GM12872 (cell line): ENCODE measurements around the gene NID2.

Experiments
- TF ChIP-seq, protein P1 (sequence below): IDR thresholded peaks from 3 replicates; pipeline ENCODE4 v1.5.1; 2011; ENCODE audit warnings: low read depth, mild to moderate bottlenecking, low read length, moderate library complexity; ENCODE audit not compliant: insufficient read depth

NID2 gene

DNA sequence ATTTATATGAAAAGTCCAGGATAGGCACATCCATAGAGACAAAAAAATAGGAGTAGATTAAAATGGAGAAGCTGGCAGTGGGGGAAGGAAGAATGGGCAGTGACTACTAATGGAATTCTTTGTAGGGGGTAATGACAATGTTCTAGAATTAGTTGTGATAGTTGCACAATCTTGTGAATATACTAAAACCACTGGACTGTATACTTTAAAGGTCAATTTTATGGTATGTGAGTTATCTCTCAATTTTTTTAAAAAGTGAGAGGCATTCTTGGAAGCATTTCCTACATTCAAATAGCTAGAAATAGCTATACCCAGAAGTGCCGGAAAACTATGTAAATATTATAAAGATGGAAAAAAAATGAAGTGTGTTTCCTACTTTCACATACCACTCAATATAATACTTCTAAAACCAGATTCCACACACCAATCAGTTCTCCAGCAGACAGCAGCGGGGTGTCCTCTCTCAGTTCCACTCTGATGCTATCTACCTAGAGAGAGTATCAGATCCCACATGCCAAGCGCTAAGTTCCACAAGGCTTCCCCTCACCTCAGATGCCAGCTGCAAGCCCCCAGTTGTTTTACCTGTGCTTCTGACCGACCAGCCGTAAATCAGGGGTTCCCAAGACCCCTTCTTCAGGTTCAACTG, 41.7 kb upstream of the NID2 start:
- TF ChIP-seq, protein P1, sequence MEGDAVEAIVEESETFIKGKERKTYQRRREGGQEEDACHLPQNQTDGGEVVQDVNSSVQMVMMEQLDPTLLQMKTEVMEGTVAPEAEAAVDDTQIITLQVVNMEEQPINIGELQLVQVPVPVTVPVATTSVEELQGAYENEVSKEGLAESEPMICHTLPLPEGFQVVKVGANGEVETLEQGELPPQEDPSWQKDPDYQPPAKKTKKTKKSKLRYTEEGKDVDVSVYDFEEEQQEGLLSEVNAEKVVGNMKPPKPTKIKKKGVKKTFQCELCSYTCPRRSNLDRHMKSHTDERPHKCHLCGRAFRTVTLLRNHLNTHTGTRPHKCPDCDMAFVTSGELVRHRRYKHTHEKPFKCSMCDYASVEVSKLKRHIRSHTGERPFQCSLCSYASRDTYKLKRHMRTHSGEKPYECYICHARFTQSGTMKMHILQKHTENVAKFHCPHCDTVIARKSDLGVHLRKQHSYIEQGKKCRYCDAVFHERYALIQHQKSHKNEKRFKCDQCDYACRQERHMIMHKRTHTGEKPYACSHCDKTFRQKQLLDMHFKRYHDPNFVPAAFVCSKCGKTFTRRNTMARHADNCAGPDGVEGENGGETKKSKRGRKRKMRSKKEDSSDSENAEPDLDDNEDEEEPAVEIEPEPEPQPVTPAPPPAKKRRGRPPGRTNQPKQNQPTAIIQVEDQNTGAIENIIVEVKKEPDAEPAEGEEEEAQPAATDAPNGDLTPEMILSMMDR, result no peak

DNA sequence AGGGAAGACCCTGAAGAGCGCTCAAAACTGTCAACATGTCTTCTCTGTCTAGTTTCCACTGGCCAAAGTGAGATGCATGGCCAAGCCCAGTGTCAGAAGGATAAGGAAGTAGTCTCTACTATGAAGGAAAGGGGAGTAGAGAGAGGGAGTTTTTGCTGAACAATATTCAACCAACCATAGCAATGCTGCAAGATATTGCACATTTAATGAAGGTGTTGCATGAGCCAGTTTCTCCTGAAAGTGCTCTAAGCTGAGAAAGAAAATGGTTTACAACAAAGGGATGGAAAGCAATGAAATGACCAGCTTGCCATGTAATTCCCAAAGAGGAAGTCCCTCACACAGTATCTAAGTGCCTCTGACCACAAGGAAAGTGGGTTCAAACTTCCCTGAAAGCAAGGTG, 40.0 kb upstream of the NID2 start:
- TF ChIP-seq, protein P1, result no peak

GRCh38 chr14:52106840-52107239, 38.0 kb upstream of the NID2 start:
- TF ChIP-seq, protein P1, result no peak

DNA sequence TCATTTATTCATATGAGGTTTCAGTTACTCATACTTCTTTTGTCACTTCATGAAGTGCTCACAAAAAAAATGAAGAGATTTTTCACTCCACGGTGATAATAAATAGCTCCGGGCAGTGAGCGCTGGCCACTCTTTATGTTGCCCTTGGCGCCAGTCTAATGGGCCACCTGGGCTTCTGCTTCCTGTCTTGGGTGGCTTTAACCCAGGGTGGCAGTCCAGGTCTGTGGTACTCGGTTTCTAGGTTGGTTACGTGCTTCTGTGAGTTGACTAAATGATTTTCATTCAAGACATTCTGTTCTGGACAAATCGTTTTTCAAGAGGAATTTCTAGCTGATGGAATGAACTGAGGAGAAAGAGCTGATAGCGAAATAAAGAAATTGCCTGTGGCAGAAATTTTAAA, 34.6 kb upstream of the NID2 start:
- TF ChIP-seq, protein P1, result no peak

GRCh38 chr14:52095794-52096193, 26.9 kb upstream of the NID2 start:
- TF ChIP-seq, protein P1, result no peak

DNA sequence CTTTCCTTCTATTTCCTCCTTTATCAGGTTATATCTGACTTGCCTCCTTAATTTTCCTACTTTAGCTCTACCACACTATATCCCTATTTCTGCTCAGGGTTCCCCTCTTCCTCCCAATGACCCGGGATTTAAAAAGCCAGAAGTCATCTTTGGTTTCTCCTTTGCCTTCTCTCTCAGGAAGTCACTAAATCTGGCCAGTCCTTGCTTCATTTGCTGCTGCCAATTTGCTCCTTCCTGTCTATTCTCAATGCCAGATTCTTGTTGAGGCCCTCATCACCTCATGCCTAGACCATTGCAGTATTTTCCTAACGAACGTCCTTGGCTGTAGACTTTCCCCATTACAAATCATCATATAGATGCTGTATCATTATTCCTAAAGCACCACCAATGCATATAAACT, 26.5 kb upstream of the NID2 start:
- TF ChIP-seq, protein P1, result no peak

DNA sequence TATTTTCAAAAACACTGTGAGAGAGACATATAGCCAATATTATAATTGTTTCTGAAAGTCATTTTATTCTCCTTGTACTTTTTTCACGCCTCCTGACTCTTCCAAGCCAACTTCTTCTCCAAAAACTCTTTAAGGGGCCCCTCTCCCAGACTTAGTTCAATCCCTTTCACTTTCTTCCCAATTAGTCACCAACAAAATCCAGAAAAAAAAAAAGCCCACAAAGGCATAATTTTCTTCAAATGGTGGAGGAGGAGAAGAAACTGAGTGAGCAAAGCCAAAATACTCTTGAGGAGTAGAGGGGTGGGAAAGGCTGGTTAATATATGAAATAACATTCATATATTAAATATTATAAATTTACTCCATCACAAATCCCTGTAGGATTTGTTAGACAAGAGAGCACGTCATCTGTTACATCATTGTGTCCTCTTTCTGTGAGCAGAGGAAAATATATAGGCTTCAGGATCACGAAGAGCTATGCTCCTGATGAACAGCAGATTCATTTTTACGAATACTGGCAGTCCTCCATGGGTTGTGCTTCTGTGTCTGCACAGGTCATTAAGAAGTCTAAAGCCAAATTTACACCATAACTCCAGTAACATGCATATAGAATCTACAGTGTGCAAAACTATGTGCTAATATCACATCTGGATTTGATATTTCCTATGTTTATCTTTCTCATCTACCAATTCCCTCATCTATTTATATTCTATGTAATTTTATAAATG, 25.9 kb upstream of the NID2 start:
- TF ChIP-seq, protein P1, result no peak
